Superior temporal gyrus (tissue), 1 donor: Measurements from ENCODE around the gene PLEKHA7.

Source experiments
- DNase-seq: peaks from one replicate; pipeline ENCODE4 v3.0.0-alpha.2; 2016; ENCODE audit errors: extremely low spot score

Gene PLEKHA7

GRCh38 chr11:16789560-16790485, 224.4 kb downstream of the PLEKHA7 start:
- no peak for DNase-seq

GRCh38 chr11:16789063-16789420, 225.2 kb downstream of the PLEKHA7 start:
- no peak for DNase-seq

GRCh38 chr11:16788141-16789062, 225.8 kb downstream of the PLEKHA7 start:
- DNase-seq = peak; percentile 77

GRCh38 chr11:16787035-16787742, 227.0 kb downstream of the PLEKHA7 start:
- DNase-seq = no peak

GRCh38 chr11:16786131-16786530, 228.1 kb downstream of the PLEKHA7 start:
- no peak for DNase-seq

DNA sequence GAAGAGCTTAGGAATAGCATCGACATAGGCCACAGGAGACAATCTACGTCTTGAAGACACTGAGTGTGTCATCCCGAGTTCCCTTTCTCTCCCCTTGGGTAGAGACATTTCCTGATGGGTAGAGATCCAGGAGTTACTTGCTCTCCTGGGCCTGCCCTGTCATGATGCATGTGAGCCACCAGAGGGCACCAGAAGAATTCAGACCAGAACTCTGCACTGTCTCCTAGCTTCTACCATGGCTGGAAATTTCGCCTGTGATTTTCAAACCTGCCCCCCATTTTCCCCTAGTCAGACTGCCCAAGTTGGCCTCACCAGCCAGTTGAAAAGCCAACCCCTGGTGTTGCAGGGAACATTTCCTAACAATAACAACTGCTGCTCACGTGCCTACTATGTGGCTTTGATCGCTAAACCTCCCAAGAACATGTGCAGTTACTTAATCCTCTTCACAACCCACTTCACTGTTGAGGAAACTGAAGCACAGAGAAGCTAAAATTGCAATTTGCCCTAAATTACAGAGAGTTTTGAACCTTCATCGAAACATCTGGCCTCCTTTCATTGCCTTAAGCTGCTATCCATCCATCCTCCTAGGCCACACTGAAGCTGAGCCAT, 228.6 kb downstream of the PLEKHA7 start:
- DNase-seq = peak; percentile 87

- no peak for DNase-seq
Measured at GRCh38 chr11:16784666-16785065, 229.5 kb downstream of the PLEKHA7 start.

DNA sequence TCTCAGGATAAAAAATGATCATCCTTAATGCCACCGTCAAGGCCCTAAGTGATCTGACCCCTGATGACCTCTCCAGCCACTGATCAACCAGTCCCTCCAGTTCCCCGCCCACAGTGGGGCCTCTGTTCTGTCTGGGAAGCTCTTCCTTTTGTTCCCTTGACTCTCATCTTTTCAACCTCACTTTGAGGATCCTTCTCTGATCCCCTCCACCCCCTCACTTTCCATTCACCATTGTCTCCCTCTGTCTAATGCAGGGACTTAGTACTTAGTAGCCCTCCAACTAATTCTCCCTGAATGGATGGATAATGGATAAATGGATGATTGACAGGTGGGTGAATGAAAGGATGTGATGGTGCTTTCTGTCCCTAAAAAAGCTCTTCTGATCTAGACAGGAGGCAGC, 230.1 kb downstream of the PLEKHA7 start:
- no peak for DNase-seq

DNA sequence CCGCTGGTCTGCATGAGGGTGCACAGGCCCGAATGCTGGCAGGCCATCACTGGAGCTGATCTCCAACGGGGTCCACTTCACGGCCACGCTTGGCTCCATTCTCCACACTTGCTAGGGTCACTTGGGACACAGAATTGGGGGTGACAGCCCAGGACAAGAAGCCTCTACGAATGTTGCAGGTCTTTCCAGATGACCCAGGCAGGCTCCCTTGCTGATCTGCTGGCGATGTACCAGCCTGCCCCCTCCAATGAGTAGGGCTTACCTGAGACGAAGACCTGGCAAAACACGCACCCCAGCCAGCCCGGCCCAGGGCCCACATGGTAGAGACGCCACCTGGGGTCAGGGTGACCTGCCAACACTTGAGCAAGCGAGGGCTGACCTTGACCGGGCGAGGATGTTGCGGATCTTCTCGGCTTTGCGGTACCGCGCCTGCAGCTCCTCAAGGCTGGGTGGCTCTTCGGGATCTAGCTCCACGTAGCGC, 230.9 kb downstream of the PLEKHA7 start:
- DNase-seq = no peak

- no peak for DNase-seq
Measured at GRCh38 chr11:16781936-16782919, 232.0 kb downstream of the PLEKHA7 start.

DNA sequence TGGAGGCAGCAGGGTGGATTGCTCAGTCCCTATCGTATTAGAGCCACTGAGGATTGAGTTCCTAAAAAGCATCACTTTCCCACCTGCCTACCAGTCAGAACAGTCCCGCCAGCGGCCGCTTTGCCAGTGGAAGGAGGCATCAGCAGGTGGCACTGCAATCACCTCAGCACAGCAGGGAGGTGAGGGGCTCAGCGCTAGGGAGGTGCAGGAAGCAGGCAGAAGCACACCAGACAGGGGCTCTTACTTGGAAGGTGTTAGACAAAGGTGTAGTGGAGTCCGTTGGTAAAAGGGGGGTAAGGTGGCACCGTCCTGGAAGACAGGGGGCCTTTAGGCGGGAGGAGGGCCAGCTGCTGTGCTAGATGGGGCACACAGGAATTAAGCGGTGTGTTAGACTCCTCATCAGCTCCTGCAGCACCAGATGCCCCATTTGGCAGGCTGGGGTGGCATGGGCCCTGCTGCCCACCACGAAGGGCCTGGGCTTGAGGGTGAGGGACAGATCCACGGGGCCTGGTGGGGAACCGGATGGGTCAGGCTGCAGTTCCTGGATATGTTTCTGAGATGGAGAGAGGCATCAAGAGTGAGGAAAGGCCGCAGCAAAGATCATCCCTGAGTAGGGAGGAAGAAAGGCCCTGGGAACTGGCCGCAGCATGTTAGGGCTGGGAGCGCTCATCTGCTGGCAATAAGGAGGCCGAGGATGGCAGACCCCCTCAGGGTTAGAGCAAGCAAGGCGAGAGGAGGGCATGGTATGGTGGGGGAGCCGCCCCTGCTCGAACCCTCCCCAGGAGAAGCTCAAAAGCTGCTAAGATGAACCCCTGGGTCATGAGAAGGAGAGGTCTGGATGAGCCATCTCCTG, 233.3 kb downstream of the PLEKHA7 start:
- no peak for DNase-seq

GRCh38 chr11:16780146-16780545, 234.1 kb downstream of the PLEKHA7 start:
- no peak for DNase-seq

GRCh38 chr11:16779436-16779835, 234.8 kb downstream of the PLEKHA7 start:
- DNase-seq = no peak

GRCh38 chr11:16778876-16779275, 235.3 kb downstream of the PLEKHA7 start:
- no peak for DNase-seq

GRCh38 chr11:16778286-16778685, 235.9 kb downstream of the PLEKHA7 start:
- DNase-seq = no peak

DNA sequence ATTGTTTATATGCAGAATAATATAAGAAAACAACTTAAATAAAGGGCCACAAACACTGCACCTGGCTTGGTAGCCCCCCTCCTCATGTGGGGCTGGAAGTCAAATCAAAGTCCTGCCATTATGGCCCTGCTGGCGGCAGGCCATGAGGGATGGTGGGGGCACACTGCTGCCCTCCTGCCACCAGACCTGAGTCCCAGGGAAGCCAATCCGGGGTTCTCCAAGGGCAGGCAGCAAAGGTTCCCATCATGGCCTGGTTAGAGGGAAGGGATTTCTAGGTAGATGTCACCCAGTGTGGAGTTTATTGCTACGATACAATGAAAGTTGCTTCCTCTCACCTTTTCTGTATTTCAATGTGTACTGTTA, 236.6 kb downstream of the PLEKHA7 start:
- no peak for DNase-seq

- DNase-seq = no peak
Measured at GRCh38 chr11:16776711-16777612, 237.3 kb downstream of the PLEKHA7 start.

GRCh38 chr11:16775614-16776283, 238.5 kb downstream of the PLEKHA7 start:
- no peak for DNase-seq
